NCI-H1930 (cell line): Measurements from ENCODE around the gene MAP4K1.
A peak's percentile ranks its signal among the peaks of the same experiment; 100 is the strongest.

Source experiments
- DNase-seq, 2 experiments: peaks; one replicate each; lab custom pipeline; 2025; lab: John Stamatoyannopoulos, UW

The MAP4K1 gene

DNA sequence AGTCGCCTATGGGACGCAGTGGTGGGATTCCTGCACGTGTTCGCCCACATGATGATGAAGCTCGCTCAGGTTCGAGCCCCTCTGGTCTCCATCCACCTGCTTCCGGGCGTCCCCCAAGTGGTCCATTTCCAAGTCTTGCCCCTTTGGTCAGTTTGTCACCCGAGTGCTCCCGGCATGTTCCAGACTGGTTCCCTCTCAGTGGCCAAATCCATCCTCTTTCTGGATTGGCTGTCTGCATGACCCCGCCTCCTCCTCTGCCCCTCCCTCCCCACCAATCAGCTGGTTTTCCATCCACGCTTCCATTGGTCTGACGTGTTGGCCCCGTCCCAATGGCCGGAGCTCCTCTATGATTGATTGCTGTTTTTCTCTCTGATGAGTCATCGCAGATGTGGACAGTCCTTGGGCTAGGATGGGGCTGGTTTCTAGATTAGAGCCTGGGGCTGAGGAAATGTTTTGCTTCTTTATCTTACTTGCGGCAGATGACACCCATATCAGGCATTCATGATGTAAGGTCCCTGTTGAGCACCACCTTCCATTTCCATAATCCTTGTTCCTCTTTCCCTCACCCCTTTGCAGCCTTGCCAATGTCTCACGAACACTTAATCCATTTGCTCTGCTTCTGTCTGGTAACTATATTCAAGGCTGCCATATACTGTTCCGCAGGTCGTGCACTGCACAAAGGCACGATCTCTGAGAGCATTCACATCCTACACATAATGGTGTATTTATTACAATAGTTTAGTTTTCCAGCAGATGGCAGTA is 73.8 kb downstream of the MAP4K1 start:
- DNase-seq = peak in 1 of 2 experiments; percentile 22

DNA sequence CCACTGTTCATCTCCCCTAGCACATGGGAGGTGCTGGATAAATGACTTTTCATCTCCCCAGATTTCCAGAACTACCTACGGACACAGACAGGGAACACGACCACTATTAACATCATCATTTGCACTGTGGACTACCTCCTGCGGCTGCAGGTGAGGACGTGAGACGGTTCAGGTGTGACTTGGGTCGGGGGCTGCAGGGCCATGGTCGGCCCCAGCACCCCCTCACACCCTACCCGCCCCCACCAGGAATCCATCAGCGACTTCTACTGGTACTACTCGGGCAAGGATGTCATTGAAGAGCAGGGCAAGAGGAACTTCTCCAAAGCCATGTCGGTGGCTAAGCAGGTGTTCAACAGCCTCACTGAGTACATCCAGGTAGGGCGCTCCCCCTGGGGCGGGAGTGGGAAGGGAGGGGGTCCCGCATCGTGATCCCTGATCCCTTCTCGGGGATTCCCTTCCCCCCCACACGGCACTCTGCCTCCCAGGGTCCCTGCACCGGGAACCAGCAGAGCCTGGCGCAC is 74.4 kb downstream of the MAP4K1 start:
- DNase-seq = no peak

DNA sequence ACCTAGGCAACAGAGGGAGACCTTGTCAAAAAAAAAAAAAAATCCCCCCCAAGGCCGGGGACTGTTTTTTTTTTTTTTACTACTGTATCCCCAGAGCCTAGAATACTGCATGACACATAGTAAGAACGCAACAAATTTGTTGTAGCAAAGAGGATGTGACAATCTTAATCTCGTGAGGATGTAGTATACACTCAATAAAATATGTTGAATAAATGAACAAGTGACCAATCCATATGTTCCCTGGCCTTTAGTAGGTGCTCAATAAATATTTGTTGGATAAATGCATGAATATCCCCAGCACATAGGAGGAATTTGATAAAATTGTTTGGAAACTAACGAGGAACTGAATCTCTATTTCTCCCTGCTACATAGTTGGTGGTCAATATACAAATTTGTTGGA is 75.7 kb downstream of the MAP4K1 start:
- DNase-seq = no peak

DNA sequence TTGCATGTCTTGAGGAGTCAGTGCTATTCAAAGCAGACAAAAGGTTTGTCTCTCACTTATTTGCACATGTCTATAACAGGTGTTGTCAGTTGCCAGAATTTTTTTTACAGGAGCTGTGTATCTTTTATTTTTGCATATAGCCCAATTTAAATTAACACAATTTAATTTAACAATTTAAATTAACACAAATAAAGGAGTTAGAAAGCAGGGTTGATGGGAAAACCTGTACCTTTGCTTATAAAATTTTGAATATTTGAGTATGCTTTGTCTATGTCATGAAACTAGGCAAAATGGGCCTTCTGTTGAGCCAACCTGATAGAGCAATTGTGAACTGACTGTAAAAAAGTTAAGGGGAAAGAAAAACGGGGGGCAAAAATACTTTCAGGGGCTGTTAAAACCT is 78.0 kb downstream of the MAP4K1 start:
- no peak for DNase-seq

DNA sequence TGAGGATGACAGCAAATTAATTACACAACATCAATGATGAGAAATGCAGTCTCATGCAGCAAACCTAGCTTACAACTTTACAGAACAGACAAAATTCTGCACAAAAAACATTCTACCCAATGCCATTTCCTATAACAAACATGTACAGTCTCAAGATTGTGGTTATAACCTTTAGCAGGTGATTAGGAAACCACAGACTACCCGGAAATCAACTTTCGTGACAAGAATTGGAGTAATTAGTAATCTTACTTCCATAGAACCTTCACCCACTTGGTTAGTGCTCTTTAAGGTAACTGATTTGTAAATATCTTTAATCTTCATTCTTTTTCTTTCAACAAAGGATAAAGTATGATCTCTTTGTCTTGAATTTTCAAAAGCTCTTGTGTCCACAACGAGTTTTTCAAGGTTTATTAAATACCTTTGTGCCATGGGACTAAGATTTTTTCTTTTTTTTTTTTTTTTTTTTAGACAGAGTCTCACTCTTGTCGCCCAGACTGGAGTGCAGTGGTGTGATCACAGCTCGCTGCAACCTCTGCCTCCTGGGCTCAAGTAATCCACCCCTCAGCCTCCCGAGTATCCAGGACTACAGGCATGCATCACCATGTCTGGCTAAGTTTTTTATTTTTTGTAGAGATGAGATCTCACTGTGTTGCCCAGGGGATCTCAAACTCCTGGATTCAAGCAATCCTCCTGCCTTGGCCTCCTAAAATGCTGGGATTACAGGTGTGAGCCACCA is 78.8 kb downstream of the MAP4K1 start:
- no peak for DNase-seq

DNA sequence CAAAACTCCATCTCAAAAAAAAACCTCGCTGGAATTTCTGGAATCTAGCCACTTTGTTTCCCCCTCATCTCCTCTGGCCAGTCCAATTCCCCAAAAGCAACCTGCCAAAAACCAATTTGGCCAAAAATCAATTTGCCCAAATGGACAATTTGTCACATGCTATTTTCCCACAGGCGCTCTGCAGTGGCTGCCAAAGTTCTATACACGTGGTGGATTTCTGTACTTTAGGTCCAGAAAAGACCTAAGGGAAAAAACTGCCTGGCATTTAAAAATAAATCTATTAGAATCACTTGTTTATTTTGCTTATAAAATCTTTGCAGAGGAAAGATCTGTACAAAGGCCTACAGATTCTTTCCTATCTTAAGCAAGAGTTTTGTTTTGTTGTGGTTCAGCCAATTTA is 79.4 kb downstream of the MAP4K1 start:
- no peak for DNase-seq
